Activated T-cell treated with anti-CD3 and anti-CD28 coated beads for 4 hours (primary cell): ENCODE results near the gene WARS2.
"Not testable (repeated sequence)": the region's sequence is repeated elsewhere in the genome, so short reads cannot be mapped to it uniquely, and the experiment has no call there.

Experiments
- DNase-seq: peaks from one replicate; pipeline ENCODE4 v3.0.0-alpha.2; 2020

WARS2 gene

DNA sequence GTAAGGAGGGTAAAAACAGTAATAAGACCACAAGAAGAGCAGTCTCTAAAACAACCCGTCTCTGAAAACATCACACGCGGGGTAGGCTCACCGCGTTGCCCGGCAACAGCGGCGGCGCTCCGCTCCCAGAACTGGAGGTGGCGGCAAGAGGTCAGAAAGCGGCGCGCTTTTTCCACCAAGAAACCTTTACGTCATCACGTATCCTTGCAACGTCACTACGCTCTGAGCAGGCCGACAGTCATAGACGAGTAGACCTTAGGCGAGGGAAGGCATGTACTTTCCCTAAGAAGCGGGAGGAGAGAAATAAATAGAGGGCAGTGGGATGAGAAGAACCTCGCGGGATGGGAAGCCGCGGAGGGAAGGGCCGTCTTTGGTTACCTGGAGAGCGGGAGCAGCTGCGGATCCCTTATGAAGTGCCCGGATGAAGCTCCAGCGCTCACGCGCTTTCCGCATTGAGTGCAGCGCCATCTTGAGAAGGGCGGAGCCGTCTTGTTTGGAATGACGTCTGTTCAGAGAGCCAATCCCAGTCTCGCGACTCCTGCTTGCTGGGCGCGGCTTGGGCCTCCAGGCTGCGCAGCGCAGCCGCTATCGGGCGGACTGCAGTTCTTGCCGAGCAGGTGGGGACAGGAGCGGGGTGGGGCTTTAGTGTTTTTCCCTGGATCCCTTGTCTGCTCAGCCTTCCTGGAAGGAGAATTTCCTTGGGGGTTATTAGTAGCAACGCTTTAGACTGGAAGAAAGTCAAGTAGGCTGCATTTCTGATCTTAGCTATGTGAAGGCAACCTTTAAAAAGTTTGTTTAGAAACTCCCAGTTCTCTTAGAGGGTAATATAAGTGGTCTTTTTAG is at the start of gene WARS2:
Gene WARS2, minus strand, starts transcription at position 477 of the 843 bp plus-strand sequence. Its CDS starts 9 bp downstream, at position 468.
- peak; percentile 93 for DNase-seq

GRCh38 chr1:119188926-119189325 is 48.5 kb upstream of the WARS2 start:
- DNase-seq: no peak

- DNase-seq: no peak
Observed at GRCh38 chr1:119187416-119187815, 47.0 kb upstream of the WARS2 start.

DNA sequence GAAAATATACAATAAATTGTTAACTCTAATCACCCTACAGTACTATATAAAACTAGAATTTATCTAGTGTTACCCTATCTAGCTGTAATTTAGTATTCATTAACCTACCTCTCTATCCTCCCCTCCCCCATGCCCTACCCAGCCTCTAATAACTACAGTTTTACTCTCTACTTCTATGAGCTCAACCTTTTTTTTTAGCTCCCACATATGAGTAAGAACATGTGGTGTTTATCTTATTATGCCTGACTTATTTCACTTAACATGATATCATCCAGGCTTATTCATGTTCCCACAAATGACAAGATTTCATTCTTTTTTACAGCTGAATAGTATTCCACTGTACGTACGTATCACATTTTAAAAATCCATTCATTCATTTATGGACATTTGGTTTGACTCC is 46.0 kb upstream of the WARS2 start:
- DNase-seq: no peak

- no peak for DNase-seq
Observed at GRCh38 chr1:119184972-119185371, 44.5 kb upstream of the WARS2 start.

DNA sequence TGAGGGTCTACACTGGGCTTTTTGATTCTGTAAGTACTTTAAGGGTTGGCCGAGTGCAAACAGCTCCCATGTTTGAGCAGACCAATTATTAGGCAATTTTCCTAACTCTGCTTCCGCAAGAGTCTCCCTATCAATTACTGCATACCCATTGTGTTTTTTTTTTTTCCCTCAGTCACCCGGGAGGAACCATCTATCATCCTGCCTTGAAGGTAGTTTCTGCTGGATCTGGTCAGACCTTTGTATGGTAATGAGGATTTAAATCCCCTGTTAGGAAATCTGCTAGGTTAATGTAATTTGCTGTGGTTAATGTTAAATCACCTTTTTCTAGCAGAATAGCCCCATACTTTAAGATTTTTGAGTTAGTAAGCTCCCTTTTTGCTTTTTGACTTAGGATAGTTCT is 40.8 kb upstream of the WARS2 start:
- no peak for DNase-seq

GRCh38 chr1:119179051-119179450 is 38.6 kb upstream of the WARS2 start:
- DNase-seq: no peak

DNA sequence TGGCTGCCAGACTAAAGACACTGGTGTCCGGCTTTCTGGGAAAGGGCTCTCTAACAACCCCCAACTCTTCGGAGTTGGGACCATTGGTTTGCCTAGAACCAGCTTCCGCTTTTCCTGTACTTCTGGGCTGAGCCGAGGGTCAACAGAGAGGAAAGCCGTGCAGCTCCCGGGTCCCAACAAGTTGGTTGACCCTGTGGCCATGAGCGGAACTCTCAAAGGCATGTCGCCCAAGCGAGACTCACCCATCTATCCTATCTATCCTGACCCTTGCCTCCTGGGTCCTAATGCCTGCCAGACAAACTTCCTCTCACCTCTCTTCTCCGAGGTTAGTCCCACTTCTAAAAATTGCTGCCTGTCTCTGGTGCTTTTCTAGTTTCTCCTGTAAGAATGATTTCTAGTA is 32.5 kb upstream of the WARS2 start:
- DNase-seq: not testable (repeated sequence)

DNA sequence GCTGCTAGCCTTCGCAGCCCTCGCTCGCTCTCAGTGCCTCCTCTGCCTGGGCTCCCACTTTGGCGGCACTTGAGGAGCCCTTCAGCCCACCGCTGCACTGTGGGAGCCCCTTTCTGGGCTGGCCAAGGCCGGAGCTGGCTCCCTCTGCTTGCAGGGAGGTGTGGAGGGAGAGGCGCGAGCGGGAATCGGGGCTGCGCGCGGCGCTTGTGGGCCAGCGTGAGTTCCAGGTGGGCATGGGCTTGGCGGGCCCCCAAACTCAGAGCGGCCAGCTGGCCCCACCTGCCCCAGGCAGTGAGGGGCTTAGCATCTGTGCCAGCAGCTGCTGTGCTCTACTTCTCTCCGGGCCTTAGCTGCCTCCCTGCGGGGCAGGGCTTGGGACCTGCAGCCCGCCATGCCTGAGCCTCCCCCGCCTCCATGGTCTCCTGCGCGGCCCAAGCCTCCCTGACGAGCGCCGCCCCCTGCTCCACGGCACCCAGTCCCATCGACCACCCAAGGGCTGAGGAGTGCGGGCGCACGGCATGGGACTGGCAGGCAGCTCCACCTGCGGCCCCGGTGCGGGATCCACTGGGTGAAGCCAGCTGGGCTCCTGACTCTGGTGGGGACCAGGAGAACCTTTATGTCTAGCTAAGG is 31.0 kb upstream of the WARS2 start:
- DNase-seq: not testable (repeated sequence)

DNA sequence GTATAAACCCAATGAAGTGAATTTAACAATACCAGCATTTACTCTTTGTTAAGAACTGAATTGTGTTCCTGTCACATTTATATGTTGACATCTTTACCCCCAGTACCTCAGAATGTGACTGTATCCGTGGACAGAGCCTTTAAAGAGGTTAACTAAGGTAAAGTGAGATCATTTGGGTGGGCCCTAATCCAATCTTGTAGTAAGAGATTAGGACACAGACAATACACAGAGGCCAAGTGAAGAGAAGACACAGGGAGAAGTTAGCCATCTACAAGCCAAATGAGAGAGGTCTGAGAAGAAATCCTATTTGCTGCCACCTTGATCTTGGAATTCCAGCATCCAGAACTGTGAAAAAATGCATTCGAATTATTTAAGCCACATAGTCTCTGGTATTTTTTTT is 22.9 kb upstream of the WARS2 start:
- no peak for DNase-seq

DNA sequence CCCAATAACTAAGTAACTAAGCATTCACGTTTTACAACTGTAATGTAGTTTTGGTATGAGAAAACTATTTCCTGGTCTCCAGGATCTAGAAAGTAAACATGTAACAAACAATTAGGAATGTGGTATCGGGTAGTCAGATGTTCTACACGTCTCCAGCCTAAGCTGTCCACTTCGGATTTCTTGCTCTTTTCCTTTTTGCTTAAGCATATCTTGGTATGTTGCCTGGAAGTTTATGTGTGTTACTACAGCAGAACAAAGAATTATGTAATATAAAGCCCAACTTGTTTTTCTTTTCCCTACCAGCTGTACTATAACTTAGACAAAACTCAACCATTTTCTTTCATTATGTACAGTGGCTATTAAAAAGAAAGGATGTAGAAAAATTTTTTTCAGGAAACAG is 20.4 kb upstream of the WARS2 start:
- no peak for DNase-seq

DNA sequence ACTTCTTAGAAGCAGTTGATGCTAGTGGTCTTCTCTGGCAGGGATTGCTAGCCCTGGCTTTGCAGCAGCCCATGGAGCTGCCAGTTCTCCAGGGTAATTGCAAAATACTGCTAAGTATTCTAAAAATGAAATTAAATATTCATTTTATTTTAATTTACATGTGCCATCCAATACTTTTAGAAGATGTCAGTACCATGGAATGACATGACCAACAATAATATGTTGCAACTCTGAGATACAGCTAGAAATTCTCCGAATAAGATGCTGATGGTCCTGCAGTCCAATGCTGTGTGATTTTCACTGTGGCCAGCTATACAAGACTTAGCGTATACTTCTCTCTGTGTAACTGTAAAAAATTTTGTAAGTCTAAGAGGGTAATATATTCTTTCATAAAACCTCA is 20.0 kb upstream of the WARS2 start:
- no peak for DNase-seq

- no peak for DNase-seq
Observed at GRCh38 chr1:119159966-119160365, 19.5 kb upstream of the WARS2 start.

DNA sequence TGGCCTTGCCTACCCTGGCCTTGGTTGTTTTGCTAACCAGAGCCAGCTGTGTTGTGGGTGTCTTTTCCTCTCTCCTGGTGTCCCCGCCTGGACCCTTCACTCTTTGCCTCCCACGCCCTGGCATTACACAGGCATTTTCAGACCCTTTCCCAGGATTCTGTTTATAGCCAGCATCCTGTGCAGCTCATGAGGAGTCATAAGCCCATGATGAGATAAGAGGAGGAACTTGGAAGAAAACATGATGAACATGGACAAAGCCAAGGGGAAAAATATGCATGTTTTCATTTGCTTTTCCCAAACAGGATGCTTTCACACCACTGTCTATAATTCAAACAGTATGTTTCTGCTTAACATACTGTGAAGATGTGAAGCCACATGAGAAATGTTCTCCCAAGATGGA is 18.7 kb upstream of the WARS2 start:
- DNase-seq: no peak

DNA sequence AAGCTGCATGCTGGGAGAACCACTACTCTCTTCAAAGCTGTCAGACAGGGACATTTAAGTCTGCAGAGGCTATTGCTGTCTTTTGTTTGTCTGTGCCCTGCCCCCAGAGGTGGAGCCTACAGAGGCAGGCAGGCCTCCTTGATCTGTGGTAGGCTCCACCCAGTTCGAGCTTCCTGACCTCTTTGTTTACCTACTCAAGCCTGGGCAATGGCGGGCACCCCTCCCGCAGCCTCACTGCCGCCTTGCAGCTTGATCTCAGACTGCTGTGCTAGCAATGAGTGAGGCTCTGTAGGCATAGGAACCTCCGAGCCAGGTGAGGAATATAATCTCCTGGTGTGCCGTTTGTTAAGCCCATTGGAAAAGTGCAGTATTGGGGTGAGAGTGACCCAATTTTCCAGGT is 16.3 kb upstream of the WARS2 start:
- DNase-seq: not testable (repeated sequence)

- DNase-seq: not testable (repeated sequence)
Observed at GRCh38 chr1:119155069-119155468, 14.6 kb upstream of the WARS2 start.

DNA sequence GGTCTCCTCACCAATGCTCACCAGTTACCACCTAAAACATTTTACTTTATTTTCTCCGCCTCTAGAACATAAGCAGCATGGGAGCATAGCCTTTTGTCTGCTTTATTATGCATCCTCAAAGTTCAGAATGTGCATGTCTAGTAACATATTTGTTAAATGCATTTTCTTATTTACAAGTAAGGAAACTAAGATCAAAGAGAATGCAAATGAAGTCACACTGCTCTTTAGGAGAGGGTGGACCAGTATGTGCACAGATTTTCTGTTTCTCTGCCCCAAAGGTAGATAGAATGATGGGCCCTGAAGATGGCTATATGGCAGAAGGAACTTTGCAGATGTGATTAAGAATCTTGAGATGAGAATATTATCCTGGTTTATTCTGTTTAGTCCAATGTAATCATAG is 9.7 kb upstream of the WARS2 start:
- DNase-seq: no peak

- no peak for DNase-seq
Observed at GRCh38 chr1:119147661-119148090, 7.2 kb upstream of the WARS2 start.

DNA sequence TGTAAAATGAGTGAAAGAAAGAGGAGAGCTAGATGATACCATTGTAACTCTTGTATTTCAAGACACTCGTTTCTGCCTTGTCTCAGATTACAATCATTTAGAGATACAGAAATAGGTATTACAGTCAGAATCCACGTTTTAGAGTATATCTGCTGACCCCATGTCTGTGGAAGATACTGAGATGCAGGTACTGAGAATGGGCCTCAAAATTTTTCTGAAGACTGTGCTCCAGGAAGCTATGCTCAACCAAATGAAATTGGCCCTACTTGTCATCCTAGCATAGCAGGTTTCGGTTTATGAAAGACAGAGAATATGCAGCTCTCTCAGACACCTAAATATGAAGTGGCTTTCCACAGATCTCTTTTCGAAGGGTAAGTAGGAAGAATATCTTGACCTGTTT is 6.0 kb upstream of the WARS2 start:
- DNase-seq: no peak

- DNase-seq: no peak
Observed at GRCh38 chr1:119144813-119145212, 4.4 kb upstream of the WARS2 start.

GRCh38 chr1:119143706-119144105 is 3.3 kb upstream of the WARS2 start:
- no peak for DNase-seq

DNA sequence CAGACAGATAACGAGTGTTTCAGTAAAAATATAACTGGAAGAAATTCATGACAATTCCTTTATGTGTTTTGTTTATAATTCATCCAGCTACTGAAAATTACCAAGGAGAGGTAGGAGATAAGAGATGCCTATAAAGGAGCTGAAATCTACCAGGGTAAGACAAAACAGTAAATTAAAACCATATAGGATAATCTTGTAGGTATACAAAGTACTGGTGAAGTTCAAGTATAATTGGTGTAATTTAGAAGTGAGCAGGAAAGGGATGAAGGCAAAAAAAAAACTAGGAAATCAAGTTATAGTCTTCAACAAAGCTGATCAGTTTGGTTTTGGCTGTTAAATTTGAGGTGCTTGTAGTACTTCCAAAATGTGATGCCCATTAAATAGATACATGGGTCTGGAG is 1.2 kb upstream of the WARS2 start:
- DNase-seq: no peak

GRCh38 chr1:119141020-119141424 is 569 bp upstream of the WARS2 start:
- peak; percentile 13 for DNase-seq

DNA sequence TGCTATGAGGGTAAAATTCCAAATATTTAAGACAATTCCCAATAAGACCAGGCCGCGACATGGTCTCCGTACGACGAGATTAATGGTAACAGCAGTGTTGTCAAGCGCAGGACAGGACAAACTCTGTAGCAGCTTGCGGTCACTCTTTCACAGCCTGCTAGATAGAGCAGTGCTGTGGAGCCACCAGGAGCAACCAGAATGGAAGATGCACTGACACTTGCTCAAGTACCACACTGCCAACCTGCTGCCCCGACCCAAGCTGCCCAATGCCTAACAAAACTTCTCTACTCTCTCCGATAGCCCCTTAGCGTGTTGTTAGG is 636 bp downstream of the WARS2 start:
- DNase-seq: no peak

GRCh38 chr1:119139403-119139802 is 1.1 kb downstream of the WARS2 start:
- peak; percentile 15 for DNase-seq
